Ishikawa (cell line): Measurements from ENCODE around the gene RNF121.

Experiments
- CEBPB ChIP-seq: IDR thresholded peaks from 2 replicates; pipeline ENCODE4 v1.6.1; 2012
- CREB1 ChIP-seq: IDR thresholded peaks from 2 replicates; pipeline ENCODE4 v1.6.1; 2012; ENCODE audit warnings: low read depth
- EGR1 ChIP-seq: IDR thresholded peaks from 2 replicates; pipeline ENCODE4 v1.6.1; 2012
- EP300 ChIP-seq: IDR thresholded peaks from 2 replicates; pipeline ENCODE4 v1.6.1; 2012; ENCODE audit warnings: borderline replicate concordance
- FOXM1 ChIP-seq: IDR thresholded peaks from 2 replicates; pipeline ENCODE4 v1.6.1; 2012; ENCODE audit warnings: low read depth, borderline replicate concordance
- NFIC ChIP-seq: IDR thresholded peaks from 2 replicates; pipeline ENCODE4 v1.6.1; 2012
- RAD21 ChIP-seq: IDR thresholded peaks from 2 replicates; pipeline ENCODE4 v1.6.1; 2012; ENCODE audit warnings: low read depth
- TAF1 ChIP-seq: IDR thresholded peaks from 2 replicates; pipeline ENCODE4 v1.6.1; 2012; ENCODE audit warnings: low read depth, mild to moderate bottlenecking
- TEAD4 ChIP-seq: IDR thresholded peaks from 2 replicates; pipeline ENCODE4 v1.6.1; 2012
- YY1 ChIP-seq: IDR thresholded peaks from 2 replicates; pipeline ENCODE4 v1.6.1; 2012; ENCODE audit warnings: low read depth
- TF ChIP-seq, protein P1 (sequence below): IDR thresholded peaks from 2 replicates; pipeline ENCODE4 v1.6.1; 2012
- TF ChIP-seq, protein P2 (sequence below): IDR thresholded peaks from 2 replicates; pipeline ENCODE4 v1.6.1; 2012; ENCODE audit warnings: low read depth, mild to moderate bottlenecking
- TF ChIP-seq, protein P3 (sequence below): IDR thresholded peaks from 2 replicates; pipeline ENCODE4 v1.6.1; 2012

DNA sequence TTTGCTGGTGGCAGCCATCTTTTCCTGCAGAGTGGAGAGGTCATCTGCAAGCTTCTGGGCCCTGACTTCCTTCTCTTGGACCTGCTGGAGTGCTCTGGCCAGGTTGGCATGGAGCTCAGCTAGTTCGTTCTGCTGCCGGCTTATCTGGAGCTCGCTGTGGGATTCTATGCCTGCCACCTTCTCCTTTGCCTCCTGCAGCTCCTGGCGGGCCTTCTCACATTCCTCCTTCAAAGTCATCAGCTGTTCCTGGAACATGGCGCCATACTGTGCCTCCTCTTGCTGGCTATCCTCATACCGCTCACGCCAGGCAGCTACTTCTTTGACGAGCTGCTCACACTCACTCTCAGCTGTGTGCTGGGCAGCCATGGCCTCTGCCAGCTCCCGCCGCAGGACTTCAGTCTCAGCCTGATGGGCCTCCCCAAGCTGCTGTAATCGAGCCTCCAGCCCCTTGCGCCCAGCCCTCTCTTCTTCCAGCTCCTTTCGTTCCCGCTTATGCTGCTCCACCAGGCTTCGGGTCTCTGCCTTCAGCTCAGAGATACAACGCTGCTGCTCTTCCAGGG, 86.0 kb downstream of the RNF121 start:
- TF ChIP-seq, protein P1, sequence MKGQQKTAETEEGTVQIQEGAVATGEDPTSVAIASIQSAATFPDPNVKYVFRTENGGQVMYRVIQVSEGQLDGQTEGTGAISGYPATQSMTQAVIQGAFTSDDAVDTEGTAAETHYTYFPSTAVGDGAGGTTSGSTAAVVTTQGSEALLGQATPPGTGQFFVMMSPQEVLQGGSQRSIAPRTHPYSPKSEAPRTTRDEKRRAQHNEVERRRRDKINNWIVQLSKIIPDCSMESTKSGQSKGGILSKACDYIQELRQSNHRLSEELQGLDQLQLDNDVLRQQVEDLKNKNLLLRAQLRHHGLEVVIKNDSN = no peak
- TF ChIP-seq TAF1 (no peak), NFIC (no peak), EP300 (no peak), RAD21 (no peak), FOXM1 (no peak), CEBPB (no peak), YY1 (no peak), CREB1 (no peak), TEAD4 (peak; percentile 4; the same call in 1 of the 2 replicates), EGR1 (no peak)
- TF ChIP-seq, protein P2, sequence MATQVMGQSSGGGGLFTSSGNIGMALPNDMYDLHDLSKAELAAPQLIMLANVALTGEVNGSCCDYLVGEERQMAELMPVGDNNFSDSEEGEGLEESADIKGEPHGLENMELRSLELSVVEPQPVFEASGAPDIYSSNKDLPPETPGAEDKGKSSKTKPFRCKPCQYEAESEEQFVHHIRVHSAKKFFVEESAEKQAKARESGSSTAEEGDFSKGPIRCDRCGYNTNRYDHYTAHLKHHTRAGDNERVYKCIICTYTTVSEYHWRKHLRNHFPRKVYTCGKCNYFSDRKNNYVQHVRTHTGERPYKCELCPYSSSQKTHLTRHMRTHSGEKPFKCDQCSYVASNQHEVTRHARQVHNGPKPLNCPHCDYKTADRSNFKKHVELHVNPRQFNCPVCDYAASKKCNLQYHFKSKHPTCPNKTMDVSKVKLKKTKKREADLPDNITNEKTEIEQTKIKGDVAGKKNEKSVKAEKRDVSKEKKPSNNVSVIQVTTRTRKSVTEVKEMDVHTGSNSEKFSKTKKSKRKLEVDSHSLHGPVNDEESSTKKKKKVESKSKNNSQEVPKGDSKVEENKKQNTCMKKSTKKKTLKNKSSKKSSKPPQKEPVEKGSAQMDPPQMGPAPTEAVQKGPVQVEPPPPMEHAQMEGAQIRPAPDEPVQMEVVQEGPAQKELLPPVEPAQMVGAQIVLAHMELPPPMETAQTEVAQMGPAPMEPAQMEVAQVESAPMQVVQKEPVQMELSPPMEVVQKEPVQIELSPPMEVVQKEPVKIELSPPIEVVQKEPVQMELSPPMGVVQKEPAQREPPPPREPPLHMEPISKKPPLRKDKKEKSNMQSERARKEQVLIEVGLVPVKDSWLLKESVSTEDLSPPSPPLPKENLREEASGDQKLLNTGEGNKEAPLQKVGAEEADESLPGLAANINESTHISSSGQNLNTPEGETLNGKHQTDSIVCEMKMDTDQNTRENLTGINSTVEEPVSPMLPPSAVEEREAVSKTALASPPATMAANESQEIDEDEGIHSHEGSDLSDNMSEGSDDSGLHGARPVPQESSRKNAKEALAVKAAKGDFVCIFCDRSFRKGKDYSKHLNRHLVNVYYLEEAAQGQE = no peak
- TF ChIP-seq, protein P3, sequence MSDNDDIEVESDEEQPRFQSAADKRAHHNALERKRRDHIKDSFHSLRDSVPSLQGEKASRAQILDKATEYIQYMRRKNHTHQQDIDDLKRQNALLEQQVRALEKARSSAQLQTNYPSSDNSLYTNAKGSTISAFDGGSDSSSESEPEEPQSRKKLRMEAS = no peak
